T-helper 1 cell treated with Interleukin-12 subunit alpha and Interleukin-12 subunit beta and Interleukin-4 antibody, amounts not matched to agents 30 ng/mL and 1 ng/mL, for 36 hours (primary cell): Measurements from ENCODE around the gene CTDSP2. TPM values are rescaled to one million over a fixed set of nuclear protein-coding genes. Genes with fewer than 3 reads are reported as not detected.
"Not testable (repeated sequence)": the region's sequence is repeated elsewhere in the genome, so short reads cannot be mapped to it uniquely, and the experiment has no call there.

ENCODE experiments used
- intact Hi-C: fragments of 100-400 bp; cut with micrococcal nuclease; formaldehyde crosslinking; loops from one replicate; pipeline ENCODE4 v1.15.1; 2024
- total RNA-seq: library from RNA; stranded (reverse); gene quantifications from 2 replicates; pipeline ENCODE4 v1.2.3, GENCODE V29; 2022

The CTDSP2 gene, protein sequence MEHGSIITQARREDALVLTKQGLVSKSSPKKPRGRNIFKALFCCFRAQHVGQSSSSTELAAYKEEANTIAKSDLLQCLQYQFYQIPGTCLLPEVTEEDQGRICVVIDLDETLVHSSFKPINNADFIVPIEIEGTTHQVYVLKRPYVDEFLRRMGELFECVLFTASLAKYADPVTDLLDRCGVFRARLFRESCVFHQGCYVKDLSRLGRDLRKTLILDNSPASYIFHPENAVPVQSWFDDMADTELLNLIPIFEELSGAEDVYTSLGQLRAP
- 118 and 136 TPM in 2 replicates for total RNA-seq

DNA sequence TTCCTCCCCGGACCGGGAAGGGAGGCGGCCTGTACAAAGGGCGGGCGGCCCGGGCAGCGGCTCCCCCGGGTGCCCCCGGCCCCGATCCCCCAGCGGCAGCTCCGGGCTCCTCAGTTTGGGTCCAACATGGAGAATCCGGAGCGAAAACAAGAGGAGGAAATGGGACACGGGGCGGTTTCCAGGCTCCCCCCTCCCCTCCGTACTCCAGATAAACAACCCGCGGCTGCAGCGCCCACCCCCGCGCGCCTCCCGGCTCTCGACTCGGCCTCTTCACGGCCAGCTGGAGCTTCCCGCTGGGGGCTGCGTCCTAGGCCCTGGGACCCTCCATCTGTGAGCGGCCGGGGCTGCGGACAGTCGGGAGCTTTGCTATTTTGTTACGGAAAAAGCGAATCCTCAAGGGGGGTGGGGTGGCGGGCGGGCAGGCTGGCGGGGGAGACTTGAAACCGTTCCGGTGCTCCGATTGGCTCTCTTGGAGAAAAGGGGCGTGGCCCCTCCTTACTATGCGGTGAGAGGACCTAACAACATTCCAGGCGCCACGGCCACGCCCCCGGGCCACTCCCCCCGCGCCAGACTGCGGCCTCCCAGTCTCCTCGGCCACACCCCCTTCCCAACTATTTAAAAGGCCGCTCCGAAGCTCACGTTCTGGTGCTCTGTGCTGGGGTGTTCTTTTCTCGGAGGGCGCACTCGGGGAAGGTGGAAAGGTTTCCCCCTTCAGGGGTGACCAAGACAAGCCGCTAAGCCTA lies at the start of gene CTDSP2:
CTDSP2 (minus strand) TSS at position 153 of the 743 bp plus-strand sequence. CDS start 294 bp downstream, outside the sequence.
- intact Hi-C loops, result loop anchor here (1.0 to 10.0 kb wide), 16 partner anchors 8 to 1744 kb away; partner anchors contain the start of genes ATP23, CDK4, DDIT3 and EEF1AKMT3

DNA sequence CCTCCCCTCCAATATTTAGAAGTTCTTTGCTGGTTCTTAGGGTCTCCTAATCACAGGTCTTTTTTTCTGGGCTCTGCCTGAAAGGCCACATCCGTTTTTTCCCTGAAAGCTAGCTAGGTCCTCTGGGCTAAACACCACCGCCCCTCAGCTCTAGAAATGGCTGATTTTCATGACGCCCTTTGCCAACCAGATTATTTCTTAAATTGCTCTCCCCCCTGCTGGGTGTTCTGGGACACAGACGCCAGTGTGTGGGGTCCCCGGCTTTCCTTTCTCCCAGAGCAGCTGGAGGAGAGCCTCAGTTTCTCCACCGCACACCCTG lies 49.5 kb upstream of the CTDSP2 start:
- intact Hi-C loops, result no loop called here

DNA sequence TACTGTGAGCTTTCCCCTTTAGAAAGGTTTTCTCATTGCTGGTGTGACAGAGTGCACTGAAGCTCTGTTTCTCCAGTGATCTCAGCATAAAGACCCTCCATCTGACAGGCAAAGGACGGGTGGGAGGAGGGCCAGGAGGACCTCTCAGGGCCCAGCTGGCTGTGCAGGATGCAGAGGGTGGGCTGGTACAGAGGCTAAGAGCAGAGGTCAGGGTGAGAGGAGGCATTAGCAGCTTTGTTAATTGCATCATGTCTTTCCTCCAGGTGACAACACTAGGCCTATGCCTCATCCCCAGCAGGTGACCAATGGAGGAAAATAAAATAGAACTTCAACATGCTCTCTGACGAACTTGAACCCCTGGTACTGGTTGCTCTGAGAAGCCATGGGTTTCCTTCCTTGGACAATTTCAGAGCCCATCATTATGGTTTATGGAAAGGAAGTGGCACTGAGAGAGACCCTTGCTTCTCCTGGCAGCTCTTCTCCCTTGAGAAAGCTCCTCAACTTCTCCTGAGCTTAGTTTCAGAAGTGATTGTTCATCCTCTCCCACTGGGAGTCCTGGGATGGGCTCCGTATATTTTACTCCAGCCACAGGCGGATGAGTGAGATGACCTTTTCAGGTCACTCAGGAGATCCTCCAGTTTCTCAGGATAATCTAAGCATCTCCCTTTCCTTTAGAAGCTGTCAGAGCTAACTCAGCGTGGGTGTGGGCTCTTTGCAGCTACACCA lies 49.0 kb upstream of the CTDSP2 start:
- intact Hi-C loops, result no loop called here

DNA sequence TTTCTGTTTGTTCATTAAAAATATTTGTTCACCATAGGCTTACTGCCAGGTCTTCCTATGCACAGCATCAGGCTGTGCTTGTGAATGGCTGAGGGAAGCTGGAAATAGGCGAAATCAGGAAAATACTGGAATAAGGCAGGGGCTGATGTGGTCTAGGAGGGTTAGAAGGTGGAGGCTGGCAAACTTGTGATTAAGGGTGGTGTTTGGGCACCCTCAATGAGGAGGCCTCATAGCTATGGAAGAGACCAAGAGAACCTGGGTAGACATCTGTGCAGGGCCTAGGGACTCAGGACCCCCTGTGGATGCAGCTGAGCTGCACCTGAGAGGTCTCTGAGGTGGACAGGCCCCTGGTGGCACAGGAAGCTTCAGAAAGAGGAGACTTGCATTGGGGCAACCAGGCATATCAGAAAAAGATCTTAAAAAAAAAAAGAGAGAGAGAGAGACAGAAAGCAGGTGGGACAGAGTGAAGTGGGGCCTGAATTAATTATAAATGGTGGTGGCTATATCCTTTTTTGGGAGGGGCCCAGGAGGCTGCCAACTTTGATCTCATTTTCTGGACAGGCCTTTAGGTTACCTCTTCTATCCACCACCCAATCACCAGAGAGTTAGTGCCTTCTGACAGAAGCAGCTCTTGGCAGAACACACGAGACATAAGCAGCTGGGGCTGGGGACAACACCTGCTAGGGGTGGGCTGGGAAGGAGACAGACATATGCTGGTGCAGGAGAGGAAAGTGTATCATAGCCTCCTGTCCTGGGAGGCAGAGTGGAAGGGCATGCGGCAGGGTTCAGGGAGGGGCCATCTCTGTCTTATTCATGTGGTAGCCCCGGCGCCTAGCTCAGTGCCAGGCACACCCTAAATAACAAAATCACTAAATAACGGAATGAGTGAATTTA lies 48.1 kb upstream of the CTDSP2 start:
- intact Hi-C loops, result no loop called here

DNA sequence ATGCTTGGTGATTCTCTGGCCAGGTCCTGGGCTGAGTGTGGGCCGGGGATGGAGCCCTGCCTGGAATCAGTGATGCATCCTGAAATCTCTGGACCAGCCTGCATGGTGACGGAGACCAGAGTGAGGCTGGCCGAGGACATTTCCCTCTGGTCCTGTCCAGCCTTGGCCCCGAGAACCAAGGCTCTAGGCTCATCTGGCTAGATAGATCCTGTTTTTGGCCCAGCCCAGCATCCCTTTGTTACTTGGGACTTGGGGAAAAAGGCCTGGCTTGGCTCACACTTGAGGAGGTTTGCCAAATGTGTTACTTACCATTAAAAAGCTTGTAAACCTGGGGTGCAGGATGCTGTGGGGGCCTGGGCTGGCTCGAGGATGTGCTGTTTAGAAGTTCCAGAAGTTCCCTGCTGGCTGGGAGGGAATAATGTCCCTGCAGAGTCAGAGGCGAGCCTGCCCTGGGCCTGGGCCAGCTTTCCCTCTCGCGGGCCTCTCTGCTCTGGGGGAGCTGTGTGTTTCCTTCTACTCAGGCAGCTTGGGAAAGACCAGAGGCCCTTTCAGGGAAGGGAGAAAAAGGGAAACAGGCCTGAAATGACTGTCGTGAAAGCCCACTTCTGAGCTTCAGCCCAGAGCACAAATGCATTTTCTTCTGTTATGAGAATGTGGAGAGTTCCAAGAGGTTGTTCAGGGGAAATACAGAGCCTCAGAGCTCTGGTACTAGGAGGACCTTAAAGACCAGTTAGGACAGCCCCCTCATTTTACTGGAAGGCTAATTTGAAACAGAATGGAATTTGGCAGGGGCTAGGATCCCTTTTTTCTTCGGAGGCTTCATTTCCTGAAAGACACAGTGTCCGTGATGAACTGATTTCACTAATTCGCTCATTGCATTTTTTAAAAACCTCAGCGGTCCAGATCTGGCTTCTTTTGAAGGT lies 47.2 kb upstream of the CTDSP2 start:
- intact Hi-C loops, result no loop called here

DNA sequence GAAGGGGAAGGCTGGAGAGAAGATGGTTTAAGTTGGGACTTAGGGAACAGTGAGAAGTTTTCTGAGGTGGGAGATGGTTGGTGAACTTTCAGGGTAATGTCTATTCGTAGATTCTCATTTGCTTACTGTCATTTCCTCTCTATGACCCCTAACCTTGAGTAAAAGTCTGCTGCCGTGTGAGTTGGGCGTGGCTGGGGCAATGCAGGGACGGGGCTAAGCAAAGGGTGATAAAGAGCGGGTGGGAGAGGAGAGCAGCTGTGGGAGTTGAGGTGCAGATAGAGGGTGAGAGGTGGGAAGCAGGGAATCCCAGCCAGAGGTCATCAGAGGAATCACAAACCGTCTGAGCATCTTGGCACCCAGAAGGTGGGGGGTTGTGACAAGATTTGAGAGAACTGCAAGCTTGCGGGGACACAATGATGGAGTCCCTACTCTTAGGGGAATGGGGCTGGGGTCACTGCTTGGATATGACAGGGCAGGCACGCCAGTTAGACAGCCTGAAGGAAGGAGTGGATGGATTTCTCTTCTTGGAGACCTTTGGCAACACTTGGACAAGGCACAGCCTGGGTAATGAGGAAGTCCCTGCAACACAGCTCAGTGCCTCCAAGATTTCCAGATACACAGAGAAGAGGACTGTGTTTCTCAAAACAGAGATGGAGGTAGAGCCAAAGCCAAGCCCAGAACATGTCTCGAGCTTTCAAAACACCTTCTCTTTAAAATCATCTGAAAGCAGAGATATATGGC lies 45.9 kb upstream of the CTDSP2 start:
- intact Hi-C loops, result no loop called here

DNA sequence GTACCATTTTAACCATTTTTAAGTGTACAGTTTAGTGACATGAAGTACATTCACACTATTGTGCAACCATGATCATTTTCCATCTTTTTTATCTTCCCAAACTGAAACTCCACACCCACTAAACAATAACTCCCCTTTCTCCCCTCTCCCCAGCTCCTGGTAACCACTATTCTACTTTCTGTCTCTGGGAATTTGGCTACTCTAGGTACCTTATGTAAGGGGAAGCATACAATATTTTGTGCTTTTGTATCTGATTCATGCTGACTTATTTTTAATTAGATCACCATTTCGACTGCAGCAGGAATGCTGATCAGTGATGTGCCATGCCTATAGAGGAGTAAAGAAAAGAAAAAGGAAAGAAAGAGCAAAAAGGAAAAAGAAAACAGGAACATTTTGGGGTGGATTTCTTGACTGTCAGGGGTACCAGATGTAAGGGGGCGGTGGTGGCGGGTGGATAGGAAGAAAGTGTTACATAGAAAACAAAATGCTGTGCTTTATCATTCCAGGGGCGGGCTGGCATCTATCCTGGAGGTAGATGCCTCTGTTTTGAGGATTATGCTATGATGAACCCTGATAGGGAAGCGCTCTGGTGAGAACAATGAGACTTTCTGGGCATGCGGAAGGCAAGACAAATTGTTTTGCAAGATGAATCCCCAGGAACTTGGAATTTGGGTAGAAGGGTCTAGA lies 45.2 kb upstream of the CTDSP2 start:
- intact Hi-C loops, result no loop called here

DNA sequence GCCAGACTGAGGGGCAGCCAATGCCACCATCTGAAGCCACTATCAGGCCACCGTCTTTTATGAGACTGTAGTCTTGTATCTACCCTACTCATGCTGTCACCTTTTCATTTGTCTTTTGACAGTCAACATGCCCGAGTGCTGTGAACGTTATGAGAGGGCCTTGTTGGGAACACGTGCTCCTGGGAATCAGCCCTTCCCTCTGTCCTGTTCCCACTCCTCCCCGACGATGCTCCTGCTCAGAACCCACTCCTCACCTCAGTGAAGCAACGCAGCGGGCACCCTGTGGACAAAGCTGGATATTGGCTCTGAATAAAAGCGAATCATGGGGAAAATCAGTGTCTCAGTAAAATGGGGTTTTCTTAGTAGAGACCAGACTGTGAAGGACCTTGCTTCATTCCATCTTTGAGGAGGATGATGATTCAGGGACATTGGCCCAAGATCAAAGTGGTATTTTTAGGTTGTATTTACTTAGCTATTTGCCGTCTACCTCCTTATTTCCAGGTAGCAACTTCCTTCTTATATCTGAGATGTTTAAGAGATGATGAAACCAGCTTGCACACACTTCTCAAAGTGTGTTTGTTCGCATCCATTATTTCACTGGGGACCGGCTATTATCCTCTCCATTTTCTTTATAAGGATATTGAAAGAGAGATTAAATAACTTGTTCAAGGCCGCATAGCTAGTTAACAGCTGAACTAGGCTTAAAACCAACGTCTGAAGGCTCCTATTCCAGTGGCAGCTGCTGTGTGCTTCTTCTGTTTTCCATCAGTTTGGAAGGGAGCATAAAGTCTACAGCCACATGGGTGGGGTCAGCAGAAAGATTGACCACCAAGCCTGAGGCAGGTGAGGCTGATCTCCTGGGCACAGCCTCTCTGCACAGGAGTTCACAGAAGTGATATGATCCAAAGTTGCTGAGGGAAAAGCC lies 43.9 kb upstream of the CTDSP2 start:
- intact Hi-C loops, result no loop called here

DNA sequence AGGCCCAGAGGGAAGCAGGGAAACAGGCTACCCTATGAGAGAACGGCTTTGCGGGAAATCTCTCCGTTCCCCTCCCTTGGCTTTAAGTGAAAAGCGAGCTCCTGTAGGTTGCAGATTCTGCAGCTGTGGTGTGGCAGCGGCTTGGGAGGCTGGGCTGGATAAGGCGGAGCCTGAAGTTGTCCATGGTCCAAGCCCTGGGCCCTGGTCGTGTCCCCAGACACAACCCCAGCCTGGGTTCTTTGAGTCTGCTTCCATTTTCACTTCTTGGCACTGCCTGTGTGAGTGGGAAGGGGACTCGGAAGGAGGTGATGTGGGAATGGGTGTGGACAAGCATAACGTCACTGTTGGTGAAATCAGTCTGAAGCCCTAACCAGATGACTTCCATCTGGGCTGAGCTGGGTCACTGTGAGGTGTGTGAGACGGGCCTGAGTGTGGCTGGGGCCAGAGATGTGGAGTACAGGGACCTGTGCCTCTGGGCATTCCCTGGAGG lies 43.0 kb upstream of the CTDSP2 start:
- intact Hi-C loops, result no loop called here

DNA sequence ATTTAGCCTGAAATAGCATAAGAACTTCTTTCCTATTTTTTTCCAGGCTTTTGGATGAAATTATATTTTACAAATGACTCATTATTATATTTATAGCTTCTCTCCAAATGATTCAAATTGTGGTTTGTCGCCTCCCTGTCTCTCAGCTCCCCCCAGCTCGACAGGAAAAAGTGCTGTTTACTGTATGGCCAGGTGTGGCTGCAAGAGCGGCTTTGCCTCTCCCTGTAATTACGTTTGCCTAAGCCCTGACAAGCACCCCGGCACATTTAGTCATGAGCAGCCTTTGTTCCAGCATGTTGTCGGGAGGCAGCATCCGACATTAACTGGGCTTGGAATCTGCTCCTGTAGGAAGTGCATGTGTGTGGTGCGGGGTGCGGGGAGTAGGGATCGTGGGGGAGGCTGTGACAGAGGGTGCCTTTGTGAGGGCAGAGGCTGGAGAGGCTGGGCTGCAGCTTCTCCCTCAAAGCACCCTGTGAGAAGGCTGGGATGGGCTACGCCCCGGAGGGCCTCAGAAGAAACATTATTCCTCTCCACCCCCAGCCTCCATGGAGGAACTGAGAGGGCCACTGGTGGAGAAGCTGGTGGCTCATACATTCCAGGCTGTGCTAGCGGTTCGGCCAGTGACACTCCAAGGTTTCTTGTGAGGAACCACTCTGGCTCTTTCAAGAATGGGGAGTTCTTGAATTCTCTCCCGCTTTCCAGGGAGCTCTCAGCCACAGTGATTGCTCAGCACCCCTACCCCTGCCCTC lies 42.1 kb upstream of the CTDSP2 start:
- intact Hi-C loops, result no loop called here

DNA sequence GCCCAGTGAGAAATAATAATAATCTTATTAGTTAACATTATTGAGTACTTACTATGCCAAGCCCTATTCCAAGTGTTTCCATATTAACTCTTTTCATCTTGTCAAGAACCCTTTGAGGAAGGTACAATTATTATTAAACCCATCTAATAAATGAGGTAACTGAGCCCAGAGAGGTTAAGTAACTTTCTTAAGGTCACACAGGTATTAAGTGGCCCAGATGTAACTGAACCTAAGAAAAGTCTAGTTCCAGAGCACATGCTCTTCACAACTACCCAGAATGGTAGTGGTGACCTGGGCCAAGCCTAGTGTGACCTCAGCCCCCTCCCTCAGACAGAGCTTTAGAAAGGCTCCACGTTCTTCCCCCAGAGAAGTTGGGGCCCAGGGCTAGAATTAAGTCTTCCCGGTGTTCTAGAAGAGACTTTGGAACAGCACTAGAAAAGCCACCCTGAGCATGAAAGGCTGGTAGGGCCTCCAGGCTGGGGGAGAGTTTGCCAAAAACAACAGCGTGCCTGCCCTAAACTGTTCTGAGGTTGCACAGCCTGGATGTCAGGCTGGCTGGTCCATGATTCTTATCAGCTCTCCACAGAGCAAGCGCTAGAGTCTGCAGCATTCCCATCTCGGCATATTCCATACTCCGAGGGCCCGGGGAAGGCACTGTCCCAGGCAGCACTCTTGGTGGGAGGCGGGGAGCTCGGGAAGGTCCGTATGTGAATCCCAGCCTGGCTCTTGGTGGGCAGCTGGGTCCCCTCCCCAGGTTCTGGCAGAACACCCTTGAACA lies 41.3 kb upstream of the CTDSP2 start:
- intact Hi-C loops, result no loop called here

DNA sequence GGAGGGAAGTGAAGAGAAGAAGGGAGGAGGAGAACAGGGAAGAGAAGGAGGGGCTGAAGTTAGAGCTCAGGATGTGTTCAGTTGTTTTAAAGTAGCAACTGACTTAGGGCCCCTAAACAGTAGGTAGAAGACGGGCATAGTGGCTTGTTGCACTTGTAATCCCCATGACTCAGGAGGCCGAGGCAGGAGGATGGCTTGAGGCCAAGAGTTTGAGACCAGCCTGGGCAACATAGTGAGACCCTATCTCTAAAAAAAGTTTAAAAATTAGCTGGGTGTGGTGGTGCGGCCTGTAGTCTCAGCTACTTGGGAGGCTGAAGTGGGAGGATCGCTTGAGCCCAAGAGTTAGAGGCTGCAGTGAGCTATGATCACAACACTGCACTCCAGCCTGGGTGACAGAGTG lies 40.4 kb upstream of the CTDSP2 start:
- intact Hi-C loops, result not testable (repeated sequence)

DNA sequence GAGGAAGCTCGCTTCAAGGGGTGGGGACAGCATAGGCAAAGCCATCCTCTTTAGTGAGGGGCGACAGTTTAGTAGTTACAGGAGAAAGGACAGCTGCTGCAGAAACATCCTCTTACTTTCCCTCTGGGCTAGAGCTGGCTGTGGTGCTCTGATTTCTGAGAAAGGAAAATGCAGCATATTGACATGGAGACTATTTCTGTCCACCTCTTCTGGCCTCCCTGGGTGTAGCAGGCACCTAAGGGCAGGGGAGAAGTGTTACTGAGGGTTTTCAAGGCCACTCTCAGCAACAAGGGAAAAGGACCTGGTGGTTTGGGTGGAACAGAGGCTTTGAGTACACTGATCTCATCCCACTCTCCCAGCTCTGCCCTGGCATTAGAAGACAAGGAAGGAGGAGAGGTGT lies 40.0 kb upstream of the CTDSP2 start:
- intact Hi-C loops, result no loop called here

DNA sequence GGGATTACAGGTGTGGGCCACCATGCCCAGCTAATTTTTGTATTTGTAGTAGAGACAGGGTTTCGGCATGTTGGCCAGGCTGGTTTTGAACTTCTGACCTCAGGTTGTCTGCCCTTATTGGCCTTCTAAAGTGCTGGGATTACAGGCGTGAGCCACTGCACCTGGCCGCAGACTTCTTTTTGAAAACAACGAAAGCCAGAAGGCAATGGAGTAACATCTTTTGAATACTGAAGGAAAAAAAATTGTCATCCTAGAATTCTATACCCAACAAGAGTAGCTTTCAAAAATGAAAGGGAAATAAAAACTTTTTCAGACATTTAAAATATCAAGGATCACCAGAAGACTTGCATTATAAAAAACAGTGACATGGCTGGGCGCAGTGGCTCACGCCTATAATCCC lies 38.7 kb upstream of the CTDSP2 start:
- intact Hi-C loops, result no loop called here

DNA sequence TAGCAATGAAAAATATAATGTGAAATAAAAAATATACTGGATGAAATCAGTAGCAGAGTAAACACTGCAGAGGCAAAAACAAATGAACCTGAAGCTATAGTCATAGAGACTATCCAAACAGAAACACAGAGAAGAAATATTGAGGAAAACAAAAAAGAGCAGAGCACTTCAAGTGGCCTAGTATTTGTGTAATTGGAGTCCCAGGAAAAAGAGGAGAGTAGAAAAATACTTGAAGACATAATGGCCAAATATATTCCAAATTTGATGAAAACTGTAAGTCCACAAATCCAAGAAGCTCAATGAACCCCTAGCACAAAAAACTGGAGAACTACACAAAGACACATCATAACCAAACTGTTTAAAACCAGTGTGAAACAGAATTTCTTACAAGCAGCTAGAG lies 37.2 kb upstream of the CTDSP2 start:
- intact Hi-C loops, result no loop called here

DNA sequence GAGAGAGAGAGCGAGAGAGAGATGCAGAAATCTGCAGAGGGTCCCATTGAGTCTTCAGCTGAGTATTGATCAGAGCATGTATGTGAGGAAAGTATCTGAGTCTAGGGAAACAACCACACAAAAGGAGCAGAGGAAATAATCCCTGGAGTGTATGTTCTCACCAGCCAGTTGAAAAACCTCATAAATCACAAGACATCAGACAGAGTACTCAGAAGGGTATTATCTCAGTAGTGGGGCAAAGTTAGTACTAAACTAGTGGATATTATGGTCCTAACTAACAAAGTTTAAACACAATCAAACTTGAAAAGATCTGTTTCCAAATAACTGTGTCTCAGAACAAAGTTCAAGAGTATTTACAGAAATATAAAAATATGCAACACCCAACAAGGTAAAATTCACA lies 36.5 kb upstream of the CTDSP2 start:
- intact Hi-C loops, result no loop called here
